Parathyroid adenoma (tissue), 2 donors: ENCODE measurements around the gene SOX13.

Experiments
- H2AFZ ChIP-seq: fragments of 300-600 bp; sonication (generic); one replicate; pipeline ENCODE4 v1.7.0; 2017; ENCODE audit warnings: antibody characterized with exemption, mild to moderate bottlenecking
- H3K27ac ChIP-seq: fragments of 300-600 bp; sonication (generic); one replicate; pipeline ENCODE4 v1.7.0; 2017
- H3K27me3 ChIP-seq: fragments of 300-600 bp; sonication (generic); one replicate; pipeline ENCODE4 v1.7.0; 2017; ENCODE audit warnings: low read length; ENCODE audit not compliant: control insufficient read depth, insufficient read depth
- H3K36me3 ChIP-seq: fragments of 300-600 bp; sonication (generic); one replicate; pipeline ENCODE4 v1.7.0; 2017; ENCODE audit warnings: low read length; ENCODE audit not compliant: control insufficient read depth, insufficient read depth
- H3K4me1 ChIP-seq: fragments of 300-600 bp; sonication (generic); one replicate; pipeline ENCODE4 v1.7.0; 2017; ENCODE audit warnings: control low read depth
- H3K4me2 ChIP-seq: fragments of 300-600 bp; sonication (generic); one replicate; pipeline ENCODE4 v1.7.0; 2017; ENCODE audit warnings: low read length
- H3K4me3 ChIP-seq: fragments of 300-600 bp; sonication (generic); one replicate; pipeline ENCODE4 v1.7.0; 2017; ENCODE audit warnings: low read depth, low read length
- H3K79me2 ChIP-seq: fragments of 300-600 bp; sonication (generic); one replicate; pipeline ENCODE4 v1.7.0; 2017; ENCODE audit warnings: control low read depth
- H3K9ac ChIP-seq: fragments of 300-600 bp; sonication (generic); one replicate; pipeline ENCODE4 v1.7.0; 2017; ENCODE audit warnings: mild to moderate bottlenecking
- H3K9me3 ChIP-seq: fragments of 300-600 bp; sonication (generic); one replicate; pipeline ENCODE4 v1.7.0; 2017; ENCODE audit warnings: low read length; ENCODE audit not compliant: control insufficient read depth
- TF ChIP-seq, protein P1 (sequence below): fragments of 300-600 bp; sonication (generic); IDR thresholded peaks from one replicate; pipeline ENCODE4 v1.7.0; 2017; ENCODE audit warnings: antibody characterized with exemption, mild to moderate bottlenecking
- donor health status: primary hyperparathyroidism.

The SOX13 gene

DNA sequence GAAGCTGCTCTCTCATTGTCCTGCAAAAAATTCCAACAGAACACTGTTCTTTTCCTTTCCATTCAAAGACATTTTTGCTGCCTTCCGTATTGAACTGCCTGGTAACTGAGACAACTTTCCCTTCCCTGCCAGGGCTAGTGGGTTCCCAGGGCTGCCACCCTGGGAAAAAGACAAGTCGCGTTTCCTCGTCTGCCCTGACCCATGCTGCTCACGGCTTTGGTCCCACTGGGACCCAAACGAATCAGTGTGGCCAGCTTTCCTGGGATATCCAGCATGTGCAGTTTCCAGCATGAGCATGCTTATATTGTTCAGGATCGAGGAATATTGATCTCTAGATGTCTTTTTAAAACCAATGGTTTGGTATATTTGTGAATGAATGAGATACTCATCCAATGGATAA is 18.2 kb downstream of the SOX13 start:
- TF ChIP-seq, protein P1, sequence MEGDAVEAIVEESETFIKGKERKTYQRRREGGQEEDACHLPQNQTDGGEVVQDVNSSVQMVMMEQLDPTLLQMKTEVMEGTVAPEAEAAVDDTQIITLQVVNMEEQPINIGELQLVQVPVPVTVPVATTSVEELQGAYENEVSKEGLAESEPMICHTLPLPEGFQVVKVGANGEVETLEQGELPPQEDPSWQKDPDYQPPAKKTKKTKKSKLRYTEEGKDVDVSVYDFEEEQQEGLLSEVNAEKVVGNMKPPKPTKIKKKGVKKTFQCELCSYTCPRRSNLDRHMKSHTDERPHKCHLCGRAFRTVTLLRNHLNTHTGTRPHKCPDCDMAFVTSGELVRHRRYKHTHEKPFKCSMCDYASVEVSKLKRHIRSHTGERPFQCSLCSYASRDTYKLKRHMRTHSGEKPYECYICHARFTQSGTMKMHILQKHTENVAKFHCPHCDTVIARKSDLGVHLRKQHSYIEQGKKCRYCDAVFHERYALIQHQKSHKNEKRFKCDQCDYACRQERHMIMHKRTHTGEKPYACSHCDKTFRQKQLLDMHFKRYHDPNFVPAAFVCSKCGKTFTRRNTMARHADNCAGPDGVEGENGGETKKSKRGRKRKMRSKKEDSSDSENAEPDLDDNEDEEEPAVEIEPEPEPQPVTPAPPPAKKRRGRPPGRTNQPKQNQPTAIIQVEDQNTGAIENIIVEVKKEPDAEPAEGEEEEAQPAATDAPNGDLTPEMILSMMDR = no peak
- H3K9me3 ChIP-seq = no peaks in the 10 kb centered on the region
- no peak overlapping the region for H3K9ac ChIP-seq
- no peaks in the 10 kb centered on the region for H3K36me3 ChIP-seq
- H2AFZ ChIP-seq = no peak overlapping the region
- no peak overlapping the region for H3K4me3 ChIP-seq
- no peak overlapping the region for H3K4me2 ChIP-seq
- H3K4me1 ChIP-seq = peaks cover 46% of the 10 kb centered on the region
- H3K27me3 ChIP-seq = no peaks in the 10 kb centered on the region
- peak overlapping the region; percentile 96 for H3K27ac ChIP-seq
- H3K79me2 ChIP-seq = peaks cover 28% of the 10 kb centered on the region

DNA sequence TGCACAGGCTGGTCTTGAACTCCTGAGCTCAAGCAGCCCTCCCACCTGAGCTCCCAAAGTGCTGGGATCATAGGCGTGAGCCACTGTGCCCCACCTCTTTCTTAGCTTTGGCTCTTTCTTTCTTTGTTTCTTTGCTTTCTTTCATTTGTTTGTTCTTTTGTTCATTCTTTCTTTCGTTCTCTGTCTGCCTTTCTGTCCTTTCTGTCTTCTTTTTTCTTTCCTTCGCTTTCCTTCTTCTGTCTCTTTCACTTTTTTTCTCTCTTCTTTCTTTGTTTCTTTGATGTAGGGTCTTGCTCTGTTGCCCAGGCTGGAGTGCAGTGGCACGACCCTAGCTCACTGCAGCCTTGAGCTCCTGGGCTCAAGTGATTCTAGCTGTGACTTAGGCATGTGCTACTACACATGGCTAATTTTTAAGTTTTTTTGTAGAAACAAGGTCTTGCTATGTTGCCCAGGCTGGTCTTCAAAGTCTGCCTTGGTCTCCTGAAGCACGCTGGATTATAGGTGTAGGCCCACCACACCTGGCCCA is 18.9 kb downstream of the SOX13 start:
- no peak overlapping the region for H3K9ac ChIP-seq
- H3K27ac ChIP-seq = no peak overlapping the region
- H3K4me1 ChIP-seq = peaks cover 46% of the 10 kb centered on the region
- no peaks in the 10 kb centered on the region for H3K9me3 ChIP-seq
- no peak overlapping the region for H3K4me2 ChIP-seq
- H2AFZ ChIP-seq = no peak overlapping the region
- H3K27me3 ChIP-seq = no peaks in the 10 kb centered on the region
- TF ChIP-seq, protein P1 = no peak
- peaks cover 30% of the 10 kb centered on the region for H3K79me2 ChIP-seq
- no peaks in the 10 kb centered on the region for H3K36me3 ChIP-seq
- H3K4me3 ChIP-seq = no peak overlapping the region

DNA sequence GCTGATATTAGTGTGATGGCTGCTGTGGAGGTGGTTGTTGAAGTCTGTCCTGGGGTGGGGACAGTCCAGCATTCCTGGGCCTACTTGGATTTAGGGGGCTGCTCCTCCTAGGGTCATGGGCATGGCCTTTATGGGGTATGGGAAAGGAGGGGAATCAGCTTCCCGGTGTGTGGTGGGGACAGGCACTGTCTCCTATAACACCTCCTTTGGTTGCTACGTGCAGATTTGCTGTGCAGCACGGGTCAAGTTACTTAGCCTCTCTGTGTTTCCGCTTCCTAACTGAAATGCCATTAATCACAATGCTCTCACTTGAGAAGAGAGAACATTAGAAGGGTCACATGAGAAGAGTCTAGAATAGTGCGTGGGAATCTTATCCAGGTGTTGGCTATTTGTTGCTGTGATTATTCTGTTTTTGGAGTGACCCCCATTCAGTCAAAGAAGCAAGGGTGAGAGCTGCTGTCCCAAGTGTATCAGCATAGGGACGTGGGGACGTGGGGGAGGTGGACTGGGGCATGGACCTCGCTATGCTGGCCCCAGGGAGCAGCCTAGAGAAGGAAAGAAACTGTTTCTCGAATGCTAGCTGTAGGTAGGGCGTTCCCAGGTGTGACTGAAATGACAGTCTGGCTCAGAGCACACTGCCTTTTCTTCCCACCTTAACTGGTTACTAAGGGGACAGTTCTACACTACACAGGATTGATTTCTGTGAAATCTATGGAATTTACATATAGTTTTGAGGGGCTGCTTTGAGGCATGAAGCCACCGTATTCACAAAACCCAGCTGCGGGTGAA is 19.9 kb downstream of the SOX13 start:
- peak overlapping the region; percentile 47 for H3K27ac ChIP-seq
- H3K9me3 ChIP-seq = no peaks in the 10 kb centered on the region
- no peak overlapping the region for H2AFZ ChIP-seq
- H3K4me2 ChIP-seq = no peak overlapping the region
- no peak overlapping the region for H3K9ac ChIP-seq
- H3K36me3 ChIP-seq = no peaks in the 10 kb centered on the region
- H3K79me2 ChIP-seq = peaks cover 32% of the 10 kb centered on the region
- H3K4me1 ChIP-seq = peaks cover 37% of the 10 kb centered on the region
- TF ChIP-seq, protein P1 = no peak
- H3K27me3 ChIP-seq = no peaks in the 10 kb centered on the region
- no peak overlapping the region for H3K4me3 ChIP-seq

DNA sequence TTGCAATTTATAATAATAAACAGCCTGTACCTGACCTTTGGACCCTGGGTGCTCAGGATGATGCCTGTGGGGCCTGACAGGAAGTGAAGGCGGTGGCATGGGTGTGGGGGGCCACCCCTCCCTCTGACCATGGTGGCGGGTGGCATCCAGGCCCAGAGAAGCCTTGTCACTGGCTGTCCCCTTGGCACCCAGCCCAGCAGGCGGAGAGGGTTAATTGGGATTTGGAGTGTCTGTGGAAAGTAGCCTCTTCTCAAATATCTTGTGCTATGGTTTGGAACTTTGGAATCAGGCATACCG is 20.5 kb downstream of the SOX13 start:
- Histone ChIP-seq H3K4me2 (no peak overlapping the region), H3K36me3 (no peaks in the 10 kb centered on the region), H3K4me1 (peaks cover 31% of the 10 kb centered on the region), H3K9ac (no peak overlapping the region), H3K79me2 (peaks cover 37% of the 10 kb centered on the region), H3K27me3 (no peaks in the 10 kb centered on the region), H3K27ac (peak overlapping the region; percentile 47), H3K4me3 (no peak overlapping the region), H2AFZ (no peak overlapping the region), H3K9me3 (no peaks in the 10 kb centered on the region)
- TF ChIP-seq, protein P1 = no peak

DNA sequence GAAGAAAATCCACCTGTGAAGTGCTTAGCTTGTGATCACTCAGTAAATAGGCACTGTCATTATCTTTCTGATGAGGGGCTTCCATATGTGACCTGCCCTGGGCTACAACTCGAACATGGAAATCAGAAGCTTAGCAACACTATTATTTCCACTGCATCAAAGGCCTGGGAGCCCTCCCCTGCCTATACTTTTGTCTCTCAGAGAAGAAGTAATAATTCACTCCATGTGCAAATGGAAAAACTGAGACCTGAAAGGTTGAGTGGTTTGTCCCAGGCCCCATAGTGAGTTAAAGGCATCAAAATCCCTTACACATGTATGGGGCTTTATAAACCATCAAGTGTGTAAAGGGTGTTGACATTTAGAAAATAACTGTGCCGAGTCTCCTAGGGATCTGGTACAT is 20.9 kb downstream of the SOX13 start:
- H3K4me1 ChIP-seq = peaks cover 27% of the 10 kb centered on the region

More for the DNA sequence above, 20.9 kb downstream of the SOX13 start:
- Histone ChIP-seq H3K36me3 (no peaks in the 10 kb centered on the region), H3K27me3 (no peaks in the 10 kb centered on the region), H3K9me3 (no peaks in the 10 kb centered on the region), H2AFZ (no peak overlapping the region), H3K4me3 (no peak overlapping the region), H3K79me2 (peaks cover 41% of the 10 kb centered on the region), H3K4me2 (no peak overlapping the region), H3K9ac (no peak overlapping the region), H3K27ac (peak overlapping the region; percentile 47)
- TF ChIP-seq, protein P1 = no peak
